ENCODE results near the gene HYCC2. TPM values are rescaled to one million over a fixed set of nuclear protein-coding genes. Genes with fewer than 3 reads are reported as not detected.
A peak's percentile ranks its signal among the peaks of the same experiment; 100 is the strongest.
"Not testable (repeated sequence)": the region's sequence is repeated elsewhere in the genome, so short reads cannot be mapped to it uniquely, and the experiment has no call there.

The HYCC2 gene
- total RNA-seq, 2 donors from 2014 or later, result 23.8 to 24.5 TPM

DNA sequence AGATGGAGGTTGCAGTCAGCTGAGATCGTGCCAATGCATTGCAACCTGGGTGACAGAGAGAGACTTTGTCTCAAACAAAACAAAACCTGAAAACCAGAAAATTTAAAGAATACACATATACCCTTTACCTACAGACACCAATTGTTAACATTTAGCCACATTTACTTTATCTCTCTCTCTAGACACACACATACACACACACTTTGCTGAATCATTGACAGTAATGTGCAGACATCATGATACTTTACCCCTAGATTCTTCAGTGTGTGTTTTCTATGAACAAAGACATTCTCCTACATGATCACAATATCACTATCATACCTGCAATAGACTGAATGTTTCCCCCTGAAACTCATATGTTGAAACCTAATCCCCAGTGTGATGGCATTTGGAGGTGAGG is 34.3 kb upstream of the HYCC2 start:
- Mint-ChIP-seq H3K9me3 (peaks cover 3% of the 10 kb centered on the region), H3K4me1 (peaks cover 4% of the 10 kb centered on the region), H3K27ac (no peak overlapping the region), H3K4me3 (no peak overlapping the region), H3K27me3 (no peaks in the 10 kb centered on the region), H3K36me3 (ENCODE audit: low read depth) (no peaks in the 10 kb centered on the region)
- ATAC-seq (replicated peaks), result no peak

DNA sequence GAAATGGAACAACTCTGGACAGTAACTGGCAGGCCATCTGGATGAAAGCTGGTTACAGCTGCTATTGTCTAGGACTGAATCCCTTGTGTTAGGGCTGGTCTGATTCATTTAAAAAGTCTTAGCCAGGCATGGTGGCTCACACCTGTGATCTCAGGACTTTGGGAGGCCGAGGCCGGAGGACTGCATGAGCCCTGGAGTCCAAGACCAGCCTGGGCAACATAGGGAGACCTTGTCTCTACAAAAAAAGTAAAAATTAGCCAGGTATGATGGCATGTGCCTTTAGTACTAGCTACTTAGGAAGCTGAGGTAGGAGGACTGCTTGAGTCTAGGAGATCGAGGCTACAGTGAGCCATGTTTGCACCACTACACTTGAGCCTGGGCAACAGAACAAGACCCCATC is 29.0 kb upstream of the HYCC2 start:
- no peaks in the 10 kb centered on the region for H3K4me1 Mint-ChIP-seq

DNA sequence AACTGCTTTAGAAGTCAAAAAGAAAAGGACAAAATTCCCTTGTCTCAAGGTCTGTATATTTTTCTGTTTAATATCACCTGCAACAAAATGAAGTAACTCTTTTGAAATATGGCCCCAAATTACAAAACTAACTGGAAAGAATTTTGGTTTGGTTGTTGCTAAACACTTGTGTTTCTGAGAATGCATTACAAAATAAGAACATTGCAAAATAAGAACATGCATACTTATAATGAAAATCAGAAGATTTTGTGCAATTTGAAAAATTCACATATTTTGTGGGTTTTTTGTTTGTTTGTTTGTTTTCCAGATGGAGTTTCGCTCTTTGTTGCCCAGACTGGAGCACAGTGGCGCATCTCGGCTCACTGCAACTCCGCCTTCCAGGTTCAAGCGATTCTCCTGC is 22.1 kb upstream of the HYCC2 start:
- no peak overlapping the region for H3K4me3 Mint-ChIP-seq
- H3K27ac Mint-ChIP-seq, result no peak overlapping the region
- H3K9me3 Mint-ChIP-seq, result no peaks in the 10 kb centered on the region
- no peak for ATAC-seq (replicated peaks)
- no peaks in the 10 kb centered on the region for H3K27me3 Mint-ChIP-seq
- H3K4me1 Mint-ChIP-seq, result no peaks in the 10 kb centered on the region
- H3K36me3 Mint-ChIP-seq (ENCODE audit: low read depth), result peaks cover 7% of the 10 kb centered on the region

More for the DNA sequence above, 29.0 kb upstream of the HYCC2 start:
- no peak overlapping the region for H3K27ac Mint-ChIP-seq
- H3K36me3 Mint-ChIP-seq (ENCODE audit: low read depth), result no peaks in the 10 kb centered on the region
- no peak overlapping the region for H3K4me3 Mint-ChIP-seq
- H3K27me3 Mint-ChIP-seq, result no peaks in the 10 kb centered on the region
- no peaks in the 10 kb centered on the region for H3K9me3 Mint-ChIP-seq
- ATAC-seq (replicated peaks), result no peak

DNA sequence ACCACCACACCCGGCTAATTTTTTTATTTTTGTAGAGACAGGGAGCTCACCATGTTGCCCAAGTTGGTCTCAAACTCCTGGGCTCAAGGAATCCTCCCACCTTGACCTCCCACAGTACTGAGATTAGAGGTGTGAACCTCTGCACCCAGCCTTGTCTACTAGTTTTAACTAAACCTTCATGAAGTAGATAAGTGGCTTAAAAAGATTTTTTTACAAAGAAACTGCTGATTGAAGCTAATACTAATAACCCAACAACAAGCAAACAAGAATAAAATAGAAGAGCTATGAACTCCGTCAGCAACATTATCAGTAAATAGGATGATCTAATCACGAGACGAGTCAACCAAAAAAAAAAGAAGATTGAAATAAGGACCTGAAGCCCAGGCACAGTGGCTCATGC is 19.1 kb upstream of the HYCC2 start:
- ATAC-seq (replicated peaks), result no peak
- Mint-ChIP-seq H3K9me3 (no peaks in the 10 kb centered on the region), H3K4me1 (no peaks in the 10 kb centered on the region), H3K27me3 (no peaks in the 10 kb centered on the region), H3K4me3 (no peak overlapping the region), H3K27ac (no peak overlapping the region), H3K36me3 (ENCODE audit: low read depth) (peaks cover 35% of the 10 kb centered on the region)

DNA sequence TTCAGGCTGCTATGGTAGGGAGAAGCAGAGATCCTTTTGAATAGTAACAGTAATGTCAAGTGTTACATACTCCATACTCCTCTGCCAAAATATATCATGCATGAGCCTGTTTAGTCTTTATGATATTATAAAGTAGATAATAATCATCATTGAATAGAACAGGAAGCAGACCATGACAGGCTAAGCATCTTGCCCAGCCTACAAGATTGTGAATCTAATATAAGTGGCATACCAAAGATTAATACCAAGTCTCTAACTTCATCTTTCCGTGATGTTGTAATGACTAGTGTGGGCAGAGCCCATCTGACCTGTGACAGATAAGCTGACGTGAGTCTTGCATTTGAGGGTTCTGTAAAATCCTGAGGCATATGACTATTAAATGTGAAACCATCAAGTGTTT is 13.4 kb upstream of the HYCC2 start:
- H3K27ac Mint-ChIP-seq, result peak overlapping the region; percentile 68
- no peaks in the 10 kb centered on the region for H3K27me3 Mint-ChIP-seq
- no peaks in the 10 kb centered on the region for H3K9me3 Mint-ChIP-seq
- H3K36me3 Mint-ChIP-seq (ENCODE audit: low read depth), result peaks cover 84% of the 10 kb centered on the region
- H3K4me3 Mint-ChIP-seq, result no peak overlapping the region
- no peaks in the 10 kb centered on the region for H3K4me1 Mint-ChIP-seq
- no peak for ATAC-seq (replicated peaks)

DNA sequence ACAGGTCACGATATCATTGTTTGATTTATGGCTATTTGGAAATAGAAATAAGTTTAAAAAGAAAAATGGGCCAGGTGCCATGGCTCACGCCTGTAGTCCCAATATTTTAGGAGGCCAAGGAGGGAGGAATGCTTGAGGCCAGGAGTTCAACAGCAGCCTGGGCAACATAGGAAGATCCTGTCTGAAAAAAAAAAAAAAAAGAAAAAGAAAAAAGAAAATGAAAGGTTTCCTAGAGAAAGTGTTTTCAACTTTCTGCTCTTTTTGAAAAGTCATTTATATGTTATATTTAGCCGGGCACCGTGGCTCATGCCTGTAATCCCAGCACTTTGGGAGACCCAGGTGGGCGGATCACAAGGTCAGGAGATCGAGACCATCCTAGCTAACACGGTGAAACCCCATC is 3.5 kb upstream of the HYCC2 start:
- peaks cover 16% of the 10 kb centered on the region for H3K4me1 Mint-ChIP-seq
- no peak overlapping the region for H3K4me3 Mint-ChIP-seq
- no peaks in the 10 kb centered on the region for H3K27me3 Mint-ChIP-seq
- H3K27ac Mint-ChIP-seq, result peak overlapping the region; percentile 13
- peaks cover 22% of the 10 kb centered on the region for H3K36me3 Mint-ChIP-seq (ENCODE audit: low read depth)
- no peak for ATAC-seq (replicated peaks)
- H3K9me3 Mint-ChIP-seq, result no peaks in the 10 kb centered on the region

DNA sequence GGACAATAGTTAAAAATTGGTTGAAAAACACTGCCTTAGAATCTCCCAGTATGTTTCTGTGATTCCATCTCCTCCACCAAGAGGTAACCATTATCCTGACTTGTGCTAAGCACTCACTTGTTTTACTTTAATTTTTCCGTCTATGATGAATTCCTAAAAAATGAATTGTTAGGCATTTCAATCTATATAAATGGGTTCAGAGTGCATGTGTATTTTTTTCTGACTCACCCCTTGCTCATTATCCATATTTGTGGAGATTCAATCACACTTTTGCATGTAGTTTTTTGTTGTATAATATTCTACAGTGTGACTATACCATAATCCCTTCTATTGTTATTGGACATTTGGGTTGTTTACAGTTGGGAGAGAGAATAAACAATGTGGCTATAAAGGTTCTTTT is 1.6 kb upstream of the HYCC2 start:
- Mint-ChIP-seq H3K4me1 (peaks cover 31% of the 10 kb centered on the region), H3K9me3 (no peaks in the 10 kb centered on the region), H3K36me3 (ENCODE audit: low read depth) (peaks cover 15% of the 10 kb centered on the region), H3K27me3 (no peaks in the 10 kb centered on the region), H3K4me3 (peak overlapping the region; percentile 94), H3K27ac (peak overlapping the region; percentile 68)
- ATAC-seq (replicated peaks), result no peak

DNA sequence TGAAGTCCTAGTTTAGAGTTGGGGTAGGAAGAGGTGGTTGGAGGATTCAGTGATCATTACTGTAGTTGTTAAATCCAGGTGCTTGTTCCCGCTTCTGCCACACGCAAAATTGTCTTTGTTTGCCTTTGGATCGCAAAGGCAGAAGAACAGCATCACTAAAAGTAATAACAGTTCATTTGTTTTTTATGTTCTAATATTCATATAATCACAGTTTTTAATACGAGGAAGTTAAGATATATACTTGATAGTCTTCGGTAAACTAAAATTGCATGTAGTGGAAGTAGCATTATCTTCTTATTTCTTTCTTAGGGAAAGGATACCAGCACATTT is 695 bp upstream of the HYCC2 start:
- Mint-ChIP-seq H3K36me3 (ENCODE audit: low read depth) (peaks cover 15% of the 10 kb centered on the region), H3K4me1 (peaks cover 31% of the 10 kb centered on the region)

DNA sequence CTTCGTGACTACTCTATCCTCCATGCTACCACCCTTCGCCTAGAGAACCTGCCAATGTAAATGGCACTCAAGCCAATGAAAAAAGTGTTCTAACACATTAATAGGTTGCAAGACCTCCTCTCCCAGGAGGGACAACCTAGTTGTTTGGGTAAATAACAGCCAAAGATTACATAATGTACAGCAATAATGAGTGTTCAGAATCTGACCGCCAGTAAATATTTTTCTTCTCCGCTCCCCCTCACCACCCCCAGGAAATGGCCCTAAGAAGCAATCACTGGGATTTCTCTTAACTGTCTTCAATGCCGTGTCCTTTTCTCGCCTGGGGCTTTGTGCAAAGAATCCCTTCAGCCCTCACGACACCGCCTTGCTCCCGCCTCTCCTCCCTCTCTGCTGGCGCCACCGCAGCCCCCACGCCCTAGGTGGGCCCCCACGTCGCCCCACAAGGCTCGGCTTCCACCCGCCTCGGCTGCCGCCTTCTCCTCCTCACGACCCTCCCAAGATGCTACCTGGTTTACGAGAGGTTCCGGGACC is 458 bp downstream of the HYCC2 start:
- peak; percentile 5 for ATAC-seq (replicated peaks)
- Mint-ChIP-seq H3K27me3 (no peaks in the 10 kb centered on the region), H3K4me1 (peaks cover 31% of the 10 kb centered on the region), H3K36me3 (ENCODE audit: low read depth) (peaks cover 15% of the 10 kb centered on the region), H3K27ac (peak overlapping the region; percentile 95), H3K4me3 (peak overlapping the region; percentile 94), H3K9me3 (no peaks in the 10 kb centered on the region)

More for the DNA sequence above, 695 bp upstream of the HYCC2 start:
- Mint-ChIP-seq H3K4me3 (peak overlapping the region; percentile 94), H3K27me3 (no peaks in the 10 kb centered on the region), H3K9me3 (no peaks in the 10 kb centered on the region), H3K27ac (peak overlapping the region; percentile 95)
- ATAC-seq (replicated peaks), result peak; percentile 1

DNA sequence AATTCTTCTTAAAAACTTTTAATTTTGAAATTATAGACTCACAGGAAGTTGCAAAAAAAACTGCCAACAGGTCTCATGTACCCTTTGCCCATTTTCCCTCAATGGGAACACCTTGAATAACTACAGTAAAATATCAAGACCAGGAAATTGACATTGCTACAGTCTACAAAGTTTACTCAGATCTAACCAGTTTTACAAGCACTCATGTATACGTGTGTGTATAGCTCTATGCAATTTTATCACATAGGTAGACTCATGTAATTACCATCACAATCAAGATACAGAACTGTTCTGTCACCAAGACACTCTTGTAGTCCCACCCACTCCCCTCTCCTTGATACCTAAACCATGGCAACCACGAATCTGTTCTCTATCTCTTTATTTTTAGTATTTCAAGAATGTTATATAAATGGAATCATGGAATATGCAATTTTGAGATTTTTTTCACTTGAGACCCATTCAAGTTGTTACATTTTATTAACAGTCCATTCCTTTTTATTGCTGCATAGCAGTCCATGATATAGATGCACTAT is 6.6 kb downstream of the HYCC2 start:
- Mint-ChIP-seq H3K4me1 (peaks cover 35% of the 10 kb centered on the region), H3K27me3 (no peaks in the 10 kb centered on the region), H3K9me3 (no peaks in the 10 kb centered on the region)

DNA sequence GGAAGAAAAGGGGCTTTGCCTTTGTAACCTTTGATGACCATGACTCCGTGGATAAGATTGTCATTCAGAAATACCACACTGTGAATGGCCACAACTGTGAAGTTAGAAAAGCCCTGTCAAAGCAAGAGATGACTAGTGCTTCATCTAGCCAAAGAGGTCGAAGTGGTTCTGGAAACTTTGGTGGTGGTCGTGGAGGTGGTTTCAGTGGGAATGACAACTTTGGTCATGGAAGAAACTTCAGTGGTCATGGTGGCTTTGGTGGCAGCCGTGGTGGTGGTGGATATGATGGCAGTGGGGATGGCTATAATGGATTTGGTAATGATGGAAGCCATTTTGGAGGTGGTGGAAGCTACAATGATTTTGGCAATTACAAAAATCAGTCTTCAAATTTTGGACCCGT is 8.0 kb downstream of the HYCC2 start:
- H3K4me1 Mint-ChIP-seq, result peaks cover 28% of the 10 kb centered on the region
- not testable (repeated sequence) for H3K27me3 Mint-ChIP-seq; ATAC-seq (replicated peaks); H3K9me3 Mint-ChIP-seq
- H3K27ac Mint-ChIP-seq, result peak overlapping the region; percentile 91
- H3K4me3 Mint-ChIP-seq, result peak overlapping the region; percentile 53
- H3K36me3 Mint-ChIP-seq (ENCODE audit: low read depth), result peaks cover 37% of the 10 kb centered on the region

More for the DNA sequence above, 6.6 kb downstream of the HYCC2 start:
- H3K36me3 Mint-ChIP-seq (ENCODE audit: low read depth), result peaks cover 31% of the 10 kb centered on the region
- ATAC-seq (replicated peaks), result no peak
- peak overlapping the region; percentile 16 for H3K4me3 Mint-ChIP-seq
- peak overlapping the region; percentile 39 for H3K27ac Mint-ChIP-seq

DNA sequence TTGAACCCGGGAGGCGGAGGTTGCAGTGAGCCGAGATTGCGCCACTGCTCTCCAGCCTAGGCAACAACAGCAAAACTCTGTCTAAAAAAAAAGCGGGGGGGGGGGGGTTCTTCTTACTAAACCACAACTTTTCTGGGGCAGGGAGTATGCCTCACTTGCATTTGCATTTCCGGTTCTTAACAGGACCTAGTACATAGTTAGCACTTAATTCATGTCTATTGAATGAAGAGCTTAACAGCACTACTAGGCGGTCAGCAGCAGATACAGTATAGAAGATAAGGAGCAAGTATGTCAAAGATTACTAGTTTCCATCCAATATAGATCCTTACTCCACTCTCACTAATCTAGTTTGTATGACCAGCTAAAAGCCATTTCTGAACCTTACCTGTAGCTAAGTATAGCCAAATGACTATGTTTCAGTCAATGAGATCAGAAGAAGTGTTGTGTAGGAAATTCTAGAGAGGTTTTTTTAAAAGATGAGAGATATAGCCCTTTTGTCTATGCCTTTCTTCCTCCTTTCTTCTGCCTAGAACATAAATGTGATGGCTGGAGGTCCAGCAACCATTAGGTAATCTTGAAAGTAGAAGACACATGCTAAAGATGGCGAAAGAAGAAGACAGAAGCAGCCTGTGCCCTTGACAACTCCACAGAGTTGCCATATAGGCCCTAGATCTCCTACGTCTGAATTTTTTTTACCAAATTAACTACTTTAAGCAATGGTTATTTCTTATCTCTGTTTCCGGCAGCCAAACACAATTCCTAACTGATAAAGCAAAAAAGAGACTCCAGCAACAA is 11.3 kb downstream of the HYCC2 start:
- Mint-ChIP-seq H3K27me3 (no peaks in the 10 kb centered on the region), H3K9me3 (no peaks in the 10 kb centered on the region), H3K4me3 (peak overlapping the region; percentile 8), H3K36me3 (ENCODE audit: low read depth) (peaks cover 47% of the 10 kb centered on the region), H3K27ac (no peak overlapping the region), H3K4me1 (peaks cover 30% of the 10 kb centered on the region)
- peak; percentile 64 for ATAC-seq (replicated peaks)

DNA sequence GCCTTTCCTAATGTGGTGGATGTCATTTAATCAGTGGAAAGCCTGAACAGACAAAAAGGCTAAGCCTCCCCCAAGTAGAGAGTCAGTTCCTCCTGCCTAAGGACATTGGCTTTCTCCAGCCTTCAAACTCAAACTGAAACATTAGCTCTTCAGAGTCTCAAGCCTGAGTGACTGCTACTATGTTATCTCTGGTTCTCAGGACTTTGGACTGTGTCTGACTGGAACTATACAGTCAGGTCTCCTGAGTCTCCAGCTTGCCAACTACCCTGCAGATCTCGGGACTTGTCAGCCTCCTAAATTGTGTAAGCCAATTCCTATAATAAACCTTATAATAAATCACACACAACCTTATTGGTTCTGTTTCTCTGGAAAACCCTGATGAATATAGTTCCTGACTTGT is 12.6 kb downstream of the HYCC2 start:
- no peaks in the 10 kb centered on the region for H3K9me3 Mint-ChIP-seq

DNA sequence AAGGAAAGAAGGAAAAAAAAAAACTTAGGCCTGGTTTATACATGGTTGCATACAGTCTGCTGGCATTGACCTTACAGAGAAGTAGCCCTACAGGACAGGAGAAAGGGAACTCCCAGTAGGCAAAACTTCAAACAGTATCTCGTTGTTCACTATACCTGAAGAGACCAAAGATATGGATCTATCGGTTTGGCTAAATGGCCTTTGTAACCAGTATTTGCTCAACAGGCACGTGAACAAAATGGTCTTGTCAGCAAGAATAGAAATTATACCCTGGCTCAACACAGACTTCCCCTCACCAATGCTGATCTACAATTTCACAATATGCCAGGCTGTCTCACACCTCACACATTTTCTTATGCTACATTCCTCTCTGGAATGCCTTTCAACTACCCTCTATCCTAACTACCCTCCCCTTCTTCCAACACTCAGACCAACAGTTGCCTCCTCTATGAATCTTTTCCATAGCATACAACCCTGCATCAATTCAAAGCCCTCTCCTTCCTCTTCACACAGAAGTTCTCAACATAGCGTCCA is 13.7 kb downstream of the HYCC2 start:
- Mint-ChIP-seq H3K27ac (peak overlapping the region; percentile 14), H3K4me3 (no peak overlapping the region), H3K9me3 (no peaks in the 10 kb centered on the region), H3K4me1 (peaks cover 15% of the 10 kb centered on the region), H3K36me3 (ENCODE audit: low read depth) (peaks cover 51% of the 10 kb centered on the region), H3K27me3 (no peaks in the 10 kb centered on the region)
- no peak for ATAC-seq (replicated peaks)

More for the DNA sequence above, 12.6 kb downstream of the HYCC2 start:
- peaks cover 26% of the 10 kb centered on the region for H3K4me1 Mint-ChIP-seq
- peak; percentile 32 for ATAC-seq (replicated peaks)
- H3K36me3 Mint-ChIP-seq (ENCODE audit: low read depth), result peaks cover 53% of the 10 kb centered on the region
- peak overlapping the region; percentile 8 for H3K4me3 Mint-ChIP-seq
- H3K27me3 Mint-ChIP-seq, result no peaks in the 10 kb centered on the region
- no peak overlapping the region for H3K27ac Mint-ChIP-seq

DNA sequence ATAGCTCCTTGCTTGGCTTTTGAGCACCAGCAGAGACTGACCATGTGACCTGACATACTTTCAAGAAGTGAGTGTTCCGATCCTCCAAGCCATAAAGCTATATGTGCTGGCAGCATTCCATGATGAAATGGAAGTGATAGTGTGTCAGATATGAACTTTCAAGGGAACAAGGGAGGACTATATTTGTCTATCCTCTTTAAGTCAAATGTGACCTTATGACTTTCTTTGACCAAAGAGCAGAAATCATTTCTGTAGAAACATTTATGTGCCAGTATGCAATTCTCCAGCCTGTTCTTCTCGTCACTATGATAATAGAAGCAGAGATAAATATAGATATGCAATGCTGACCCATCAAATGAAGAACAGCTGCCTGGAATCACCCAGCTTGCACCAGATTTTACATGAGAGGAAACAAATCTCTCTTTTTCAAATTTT is 14.4 kb downstream of the HYCC2 start:
- ATAC-seq (replicated peaks), result peak; percentile 28
- Mint-ChIP-seq H3K27ac (peak overlapping the region; percentile 14), H3K36me3 (ENCODE audit: low read depth) (peaks cover 58% of the 10 kb centered on the region), H3K4me1 (peaks cover 19% of the 10 kb centered on the region), H3K4me3 (no peak overlapping the region), H3K9me3 (no peaks in the 10 kb centered on the region), H3K27me3 (no peaks in the 10 kb centered on the region)

All from activated T-helper 17 cell treated with anti-CD3 and anti-CD28 coated beads, Interleukin-2, amount 50 U/mL, for 72 hours (primary cell).